CD4-positive, alpha-beta T cell treated with Interferon alpha-2 for 1 hour (primary cell): ENCODE data around the gene DDX59.
"Not testable (repeated sequence)": the region's sequence is repeated elsewhere in the genome, so short reads cannot be mapped to it uniquely, and the experiment has no call there.

ENCODE experiments used
- DNase-seq, 2 donors: peaks; one replicate each; pipeline ENCODE4 v3.0.0-alpha.2; 2020 to 2022

Gene DDX59

DNA sequence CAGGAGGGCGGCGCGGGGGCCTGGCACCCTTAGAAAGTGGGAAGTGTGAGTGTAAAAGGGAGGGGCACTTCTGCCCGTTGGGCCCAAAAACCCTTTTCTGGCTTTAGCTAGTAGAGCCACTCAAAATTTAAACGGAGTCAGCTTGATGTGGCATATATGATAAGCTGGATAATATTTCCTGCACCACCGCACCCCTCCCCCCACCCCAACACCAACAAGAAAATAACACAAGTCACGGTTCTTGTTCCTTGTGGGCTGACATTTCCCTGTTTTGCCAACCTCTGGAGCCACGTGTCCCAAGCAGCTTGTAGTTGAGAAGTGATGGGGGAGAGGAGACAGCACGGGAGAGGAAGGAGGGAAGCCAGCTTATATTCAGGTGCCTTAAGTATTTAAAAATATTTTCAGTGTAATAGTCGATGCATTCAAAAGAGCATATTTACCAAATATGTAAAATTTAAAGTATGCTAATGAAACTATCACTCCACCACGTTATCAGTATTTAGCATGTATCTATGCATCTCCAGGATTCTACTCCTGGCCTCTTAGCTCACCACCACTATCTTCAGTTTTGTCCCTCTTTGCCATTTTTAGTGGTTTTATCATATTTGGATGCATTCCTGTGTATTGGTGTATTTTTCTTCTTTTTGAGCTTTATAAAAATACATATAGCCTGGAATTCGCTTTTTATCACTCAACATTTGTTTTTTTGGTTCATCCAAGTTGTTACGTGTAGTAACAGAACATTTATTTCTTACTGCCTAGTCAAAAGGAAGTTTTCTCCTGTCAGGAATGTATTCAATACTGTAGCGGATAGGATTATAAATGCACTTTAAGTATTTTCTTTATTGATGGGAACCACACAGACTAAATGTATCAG lies 773 bp upstream of the DDX59 start:
- DNase-seq = no peak

DNA sequence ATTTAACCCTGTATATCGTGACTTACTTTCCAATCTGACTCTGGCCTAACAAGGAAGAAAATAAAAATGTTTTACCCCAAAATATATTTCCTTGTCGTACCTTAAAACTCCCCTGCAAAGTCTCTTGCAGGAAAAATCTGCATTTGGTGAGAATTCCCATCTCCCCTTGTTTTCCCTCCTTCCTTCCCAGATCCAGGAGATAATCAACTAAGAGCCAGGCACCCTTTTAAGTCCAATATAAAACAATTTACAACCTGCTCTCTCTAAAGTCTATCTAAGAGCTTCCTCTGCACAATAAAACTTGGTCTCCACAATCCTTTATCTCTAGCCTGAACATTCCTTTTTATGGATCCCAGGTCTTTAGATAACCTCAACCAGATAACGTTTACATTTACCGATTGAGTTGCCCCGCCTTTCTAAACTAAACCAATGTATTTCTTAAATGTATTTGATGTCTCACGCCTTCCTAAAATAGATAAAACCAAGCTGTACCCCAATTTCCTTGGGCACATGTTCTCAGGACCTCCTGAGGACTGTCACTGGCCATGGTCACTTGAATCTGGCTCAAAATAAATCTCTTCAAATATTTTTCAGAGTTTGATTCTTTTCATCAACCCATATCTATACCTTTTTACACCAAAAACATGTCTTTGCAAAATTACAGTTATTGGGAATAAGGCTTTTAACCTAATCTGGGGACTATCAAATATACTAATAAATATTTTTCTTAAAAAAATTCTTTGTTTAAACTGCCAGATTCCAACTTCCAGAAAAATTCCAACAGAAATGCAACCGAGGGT lies 993 bp downstream of the DDX59 start:
- DNase-seq = no peak

DNA sequence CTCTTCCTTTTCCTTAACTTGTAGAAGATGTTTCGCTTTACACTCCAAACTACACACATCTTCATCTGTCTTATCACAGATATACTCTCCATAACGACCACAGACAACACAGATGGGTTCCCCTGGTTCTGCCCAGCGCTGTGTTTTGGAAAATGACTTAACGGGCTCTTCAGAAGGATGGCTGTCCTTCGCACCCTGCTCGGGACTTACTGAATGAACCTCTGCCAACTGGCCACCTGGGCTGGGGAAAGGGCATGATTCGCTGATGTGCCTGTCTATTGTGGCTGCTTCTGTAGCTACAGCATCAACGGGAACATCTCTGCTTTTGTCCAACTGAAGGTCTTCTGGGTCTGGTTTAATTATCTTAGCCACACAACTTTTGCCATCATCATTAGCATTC lies 3.4 kb downstream of the DDX59 start:
- no peak for DNase-seq

DNA sequence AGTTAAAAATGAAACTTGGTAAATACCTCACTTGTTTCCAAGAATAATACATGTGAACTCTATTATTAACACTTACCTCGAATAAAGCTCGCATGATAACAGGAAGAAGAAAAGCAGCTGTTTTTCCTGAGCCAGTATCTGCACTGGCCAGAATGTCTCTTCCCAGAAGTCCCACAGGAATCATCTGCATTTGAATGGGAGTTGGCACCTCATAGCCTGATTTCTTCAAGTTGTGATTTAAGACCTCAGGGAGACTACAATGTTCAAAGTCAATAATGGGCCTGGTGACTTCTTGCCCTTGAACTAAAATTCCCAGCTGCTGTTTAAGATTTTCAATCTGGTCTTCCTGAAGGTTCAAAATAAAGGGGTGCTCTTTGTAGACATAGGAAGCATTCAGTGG lies 3.8 kb downstream of the DDX59 start:
- no peak for DNase-seq

DNA sequence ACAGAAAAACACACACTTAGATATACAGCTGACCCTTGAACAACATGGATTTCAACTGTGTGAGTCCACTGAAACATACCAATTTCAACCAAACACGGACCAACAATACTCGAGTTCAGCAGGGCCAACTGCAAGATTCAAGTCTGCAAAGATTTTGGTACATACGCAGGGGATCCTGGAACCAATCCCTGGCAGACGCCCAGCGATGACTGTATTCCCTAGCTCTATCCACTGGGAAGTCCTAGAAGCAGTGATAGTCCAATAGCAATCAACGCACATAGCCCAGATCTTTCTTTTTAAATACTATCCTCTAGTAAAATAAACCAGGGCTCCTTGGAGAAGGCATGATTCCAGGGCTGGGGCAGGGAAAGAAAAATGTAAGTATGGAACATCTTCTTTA lies 9.0 kb downstream of the DDX59 start:
- DNase-seq = no peak

DNA sequence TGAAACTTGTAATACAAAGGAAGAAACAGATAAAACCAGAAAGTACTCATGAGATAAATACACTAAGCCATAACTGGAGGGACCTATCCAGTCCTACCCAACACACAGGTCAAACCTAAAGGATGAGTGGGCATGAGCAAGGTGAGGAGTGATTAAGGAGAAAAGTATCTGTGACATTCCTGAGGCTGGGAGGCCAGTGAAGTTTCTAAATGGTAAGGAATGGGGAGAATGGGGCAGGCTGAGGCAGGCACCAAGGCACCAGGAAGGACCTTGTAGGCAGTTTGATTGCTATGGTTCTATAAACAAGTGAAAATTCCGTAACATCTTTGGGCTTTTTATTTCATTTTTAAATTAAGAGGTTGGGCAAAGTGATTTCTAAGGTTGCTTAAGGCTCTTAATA lies 10.4 kb downstream of the DDX59 start:
- DNase-seq = no peak

DNA sequence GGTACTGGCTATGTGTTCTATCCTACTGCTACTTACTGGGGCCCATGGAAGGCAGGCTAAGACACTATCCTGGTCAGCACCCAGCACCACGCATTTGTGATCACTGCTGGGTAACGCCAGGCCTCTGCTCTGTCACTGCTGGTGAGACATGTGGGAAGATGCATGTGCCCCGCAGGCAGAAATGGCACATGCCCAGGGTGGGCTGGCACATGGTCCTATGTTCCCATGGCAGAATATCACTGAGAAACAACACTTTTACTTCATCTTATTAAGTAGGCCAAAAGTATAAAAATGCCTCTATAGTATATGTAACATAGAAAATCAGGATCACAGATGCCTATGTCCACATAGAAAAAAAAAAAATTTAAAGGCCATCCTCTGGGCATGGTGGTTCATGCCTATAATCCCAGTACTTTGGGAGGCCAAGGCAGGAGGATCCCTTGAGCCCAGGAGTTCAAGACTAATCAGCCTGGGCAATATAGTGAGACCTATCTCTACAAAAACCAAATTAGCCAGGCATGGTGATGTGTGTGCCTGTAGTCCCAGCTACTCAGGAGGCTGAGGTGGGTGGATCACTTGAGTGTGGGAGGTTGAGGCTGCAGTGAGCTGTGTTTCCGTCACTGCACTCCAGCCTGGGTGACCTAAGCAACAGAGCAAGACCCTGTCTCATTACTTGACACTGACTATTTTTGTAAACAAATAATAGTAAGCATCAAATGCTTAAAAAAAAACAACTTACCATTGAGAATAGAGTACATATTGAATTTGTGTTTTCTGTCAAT lies 11.5 kb downstream of the DDX59 start:
- DNase-seq = no peak

DNA sequence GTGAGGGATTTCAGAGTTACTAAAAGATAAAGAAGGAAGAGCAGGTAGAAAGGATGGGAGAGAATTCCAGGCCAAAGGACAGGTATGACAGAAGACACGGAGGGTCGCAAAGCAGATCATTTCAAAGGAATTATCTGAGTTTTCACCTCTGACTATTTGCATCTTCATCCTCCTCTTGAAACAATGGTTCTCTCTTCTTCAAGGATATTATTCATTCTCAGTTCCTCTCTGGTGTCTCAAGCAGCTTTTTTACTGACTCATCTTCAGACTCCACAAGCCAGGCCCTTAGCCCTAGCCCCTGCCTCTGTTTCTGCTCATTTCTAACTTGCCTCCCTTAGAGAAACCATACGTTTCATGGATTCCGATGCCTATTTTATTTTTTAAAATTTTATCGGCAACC lies 15.0 kb downstream of the DDX59 start:
- no peak for DNase-seq

DNA sequence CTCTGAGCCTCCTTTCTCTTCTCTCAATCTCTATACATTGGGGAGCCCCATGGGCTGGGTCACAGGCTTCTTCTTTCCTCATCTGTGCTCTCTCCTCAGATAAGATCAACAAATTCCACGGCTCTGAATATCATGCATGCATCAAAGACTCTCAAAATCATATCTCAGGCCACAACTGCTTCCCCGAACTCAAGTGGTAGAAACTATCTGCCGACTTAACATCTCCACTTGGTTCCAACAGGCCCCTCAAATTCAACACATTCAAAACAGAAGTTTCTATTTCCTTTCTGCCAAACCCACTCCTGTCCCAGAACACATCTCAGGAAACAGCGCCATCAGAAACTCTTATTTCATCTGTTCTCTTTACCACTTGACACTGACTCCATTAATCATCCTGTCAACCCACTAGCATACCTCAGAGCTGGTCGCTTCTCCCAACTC lies 16.7 kb downstream of the DDX59 start:
- no peak for DNase-seq

DNA sequence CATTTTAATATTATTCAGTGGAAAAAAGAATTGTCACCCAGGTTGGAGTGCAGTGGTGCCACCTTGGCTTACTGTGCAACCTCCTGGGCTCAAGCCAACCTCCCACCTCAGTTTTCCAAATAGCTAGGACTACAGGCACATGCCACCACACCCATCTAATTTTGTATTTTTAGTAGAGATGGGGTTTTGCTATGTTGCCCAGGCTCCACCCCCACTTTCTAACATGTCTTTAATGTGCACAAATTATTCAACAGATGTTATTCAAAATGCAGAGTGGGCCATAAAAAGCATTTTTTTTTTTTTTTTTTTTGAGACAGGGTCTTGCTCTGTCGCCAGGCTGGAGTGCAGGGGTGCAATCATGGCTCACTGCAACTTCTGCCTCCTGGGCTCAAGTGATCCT lies 17.3 kb downstream of the DDX59 start:
- no peak for DNase-seq

DNA sequence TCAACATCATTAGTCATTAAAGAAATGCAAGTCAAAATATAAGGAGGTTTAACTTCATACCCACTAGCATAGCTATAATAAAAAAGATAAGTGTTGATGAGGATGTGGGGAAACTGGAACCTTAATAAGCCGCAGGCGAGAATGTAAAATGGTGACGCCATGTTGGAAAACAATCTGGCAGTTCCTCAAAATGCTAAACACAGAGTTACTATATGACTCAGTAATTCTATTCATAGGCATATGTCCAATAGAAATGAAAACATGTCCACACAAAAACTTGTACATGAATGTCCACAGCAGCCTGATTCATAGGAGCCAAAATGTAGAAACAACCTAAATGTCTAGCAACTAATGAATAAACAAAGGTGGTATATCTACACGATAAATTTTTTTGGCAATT lies 23.2 kb downstream of the DDX59 start:
- peak in 1 of 2 donors; percentile 7 for DNase-seq

DNA sequence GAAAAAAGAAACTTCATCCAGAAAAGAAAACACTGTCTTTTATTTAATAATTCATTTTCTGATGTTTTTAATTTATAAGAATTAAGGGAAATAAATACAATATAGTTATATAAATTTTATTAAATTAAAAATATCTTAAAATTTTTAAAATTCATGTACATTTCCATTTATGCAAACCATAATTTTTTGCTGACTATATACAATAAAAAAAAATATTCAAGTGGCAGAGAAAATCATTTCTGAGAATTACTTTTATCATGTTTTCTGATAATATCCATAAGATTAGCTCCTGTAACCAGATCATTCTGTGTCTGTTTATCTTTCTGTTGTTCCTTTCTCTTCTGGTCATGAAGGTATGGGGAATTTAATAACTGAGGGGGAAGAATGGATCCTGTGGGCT lies 25.7 kb downstream of the DDX59 start:
- DNase-seq = no peak

DNA sequence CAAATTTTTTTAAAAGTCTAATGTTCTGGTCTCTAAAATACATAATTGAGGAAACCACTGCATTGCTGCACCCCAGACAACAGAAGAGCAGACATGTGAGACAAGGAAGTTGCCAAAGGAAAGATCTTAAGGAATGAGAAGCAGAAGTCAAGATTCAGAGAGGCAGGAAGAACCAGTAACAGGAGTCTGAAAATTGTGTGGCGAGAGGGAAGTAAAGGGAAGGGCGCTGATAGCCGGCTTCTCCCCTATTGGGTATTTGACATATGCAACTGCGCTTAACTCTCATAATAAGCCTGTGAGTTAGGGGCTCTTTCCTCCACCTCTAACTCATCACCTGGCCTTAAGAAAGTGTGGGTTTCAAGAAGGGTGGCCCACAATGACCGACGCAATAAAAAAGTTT lies 27.2 kb downstream of the DDX59 start:
- no peak for DNase-seq

DNA sequence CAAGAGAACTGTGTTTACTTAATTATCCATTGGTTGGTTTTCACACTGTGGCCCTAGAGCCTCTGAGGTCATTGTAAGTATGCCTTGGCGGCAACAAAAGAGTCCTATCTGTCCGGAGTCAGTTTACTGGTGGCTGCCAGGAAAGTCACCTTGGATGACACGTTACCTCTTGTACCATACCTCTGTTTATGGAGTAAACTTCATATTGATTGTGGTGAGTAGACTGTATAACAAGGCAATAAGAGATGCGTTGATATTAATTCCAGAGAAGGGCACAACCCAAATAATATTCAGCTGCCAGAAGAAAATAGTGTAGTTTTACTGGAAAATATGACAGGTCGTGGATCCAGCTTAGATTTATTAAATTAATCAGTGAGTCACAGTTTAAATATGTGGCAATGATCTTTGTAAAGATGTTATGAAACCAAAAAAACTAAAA lies 28.7 kb downstream of the DDX59 start:
- DNase-seq = no peak

DNA sequence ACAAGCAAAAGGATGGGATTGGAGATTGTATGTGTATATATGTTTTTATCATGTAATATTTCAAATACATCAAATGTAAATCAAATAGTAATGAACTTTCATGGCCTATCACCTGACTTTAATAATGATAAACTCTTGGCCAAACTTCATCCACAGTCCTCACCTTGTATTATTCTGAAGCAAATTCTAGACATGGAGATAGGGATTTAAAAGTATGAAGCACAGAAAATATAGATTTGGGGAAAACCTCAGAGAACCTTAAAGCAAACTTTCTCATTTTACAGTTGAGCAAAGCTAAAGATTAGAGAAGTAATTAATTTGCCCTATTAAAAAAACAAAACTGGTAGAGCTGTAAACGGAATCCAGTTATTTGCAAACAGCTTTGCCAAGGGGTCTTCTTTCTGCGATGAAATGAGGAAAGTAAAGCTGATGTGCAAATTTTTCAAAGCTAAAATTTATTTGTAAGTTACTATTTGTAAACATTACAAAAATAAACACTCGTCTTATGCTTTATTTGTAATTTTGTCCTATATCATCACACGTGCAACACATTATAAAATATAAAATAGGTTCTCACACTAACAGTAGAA lies 29.2 kb downstream of the DDX59 start:
- no peak for DNase-seq

DNA sequence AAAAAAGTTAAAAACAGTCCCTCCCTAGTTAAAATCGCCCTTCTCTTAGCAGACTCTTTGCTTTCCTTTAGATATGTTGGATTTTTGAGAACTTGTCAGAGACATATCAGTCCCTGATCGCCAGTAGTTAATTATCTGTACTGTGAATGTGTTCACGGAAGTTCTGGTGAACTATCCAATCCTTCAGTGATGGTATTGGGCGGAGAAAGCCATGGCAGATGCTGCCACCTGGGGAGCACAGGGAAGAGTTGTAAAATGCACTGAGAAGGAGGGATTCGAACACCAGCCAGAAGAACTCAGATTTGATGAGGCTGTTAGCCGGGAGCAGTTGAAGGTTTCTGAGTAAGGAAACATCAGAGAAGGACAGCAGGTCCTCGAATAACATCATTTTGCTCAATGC lies 31.6 kb downstream of the DDX59 start:
- no peak for DNase-seq

DNA sequence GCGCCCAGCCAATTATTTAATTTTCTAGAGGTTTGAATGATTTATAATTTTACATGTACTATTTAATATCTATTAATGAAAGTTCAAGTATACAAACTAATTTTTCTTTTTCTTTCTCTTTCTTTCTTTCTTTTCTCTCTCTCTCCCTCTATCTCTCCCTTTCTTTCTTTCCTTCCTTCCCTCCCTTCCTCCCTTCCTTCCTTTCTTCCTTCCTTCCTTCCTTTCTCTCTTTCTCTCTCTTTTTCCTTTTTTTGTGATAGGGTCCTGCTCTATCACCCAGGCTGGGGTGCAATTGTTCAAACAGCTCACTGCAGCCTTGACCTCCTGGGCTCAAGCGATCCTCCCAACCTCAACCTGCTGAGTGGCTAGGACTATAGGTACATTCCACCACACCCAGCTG lies 33.0 kb downstream of the DDX59 start:
- DNase-seq = no peak

DNA sequence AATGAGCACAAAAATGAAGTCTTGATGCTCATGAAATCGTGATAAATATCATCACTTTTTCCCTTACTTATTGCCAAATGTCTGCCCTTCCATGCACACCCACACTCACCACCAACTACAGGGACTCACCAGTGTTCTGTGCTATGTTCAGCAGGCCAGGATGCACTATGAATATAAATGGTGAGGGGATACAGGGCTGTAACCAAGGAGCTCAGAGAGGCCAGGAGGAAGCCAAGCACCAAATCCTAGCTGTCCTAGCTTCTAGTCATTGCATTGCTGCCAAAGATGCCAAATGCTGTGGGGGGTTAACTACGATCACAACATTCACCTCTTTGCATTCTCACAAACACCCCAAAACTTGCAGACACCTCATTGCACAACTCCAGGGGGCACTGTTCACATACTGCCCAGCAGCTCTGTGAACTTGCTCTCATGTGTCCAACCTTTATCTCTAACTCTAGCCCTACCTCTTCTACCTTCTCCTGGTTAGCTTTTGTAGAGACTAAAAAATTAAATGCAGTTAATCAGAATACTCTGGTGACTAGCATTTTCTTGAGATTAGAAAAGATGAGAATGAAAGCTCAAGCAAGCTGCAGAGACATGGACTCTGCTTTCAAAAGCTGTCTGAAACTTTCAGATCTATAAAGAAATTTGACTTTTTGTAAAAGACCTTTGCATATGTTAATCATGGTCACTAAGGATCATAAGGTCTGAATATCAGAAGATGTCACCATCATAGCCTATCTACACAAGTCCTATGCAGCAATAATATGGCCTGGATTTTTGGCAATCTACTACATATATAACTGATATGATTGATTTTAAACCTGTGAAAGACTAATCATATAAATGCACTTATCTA lies 35.2 kb downstream of the DDX59 start:
- DNase-seq = no peak

DNA sequence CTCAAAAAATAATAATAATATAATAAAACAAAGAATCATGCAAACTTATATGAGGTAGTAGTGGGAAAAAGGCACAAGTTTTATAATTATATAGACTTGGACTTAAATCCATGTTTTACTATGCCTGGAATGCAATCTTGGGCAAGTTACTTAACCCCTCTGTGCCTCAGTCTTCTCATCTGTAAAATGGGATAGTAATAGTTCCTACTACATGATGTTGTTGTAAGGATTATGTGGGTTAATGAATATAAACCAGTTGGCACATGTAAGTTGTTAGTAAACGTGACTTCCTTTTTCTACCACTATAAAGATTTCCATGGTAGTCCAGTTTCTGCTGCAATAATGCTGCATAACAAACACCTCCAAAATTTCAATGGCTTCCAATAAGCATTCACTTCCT lies 38.3 kb downstream of the DDX59 start:
- DNase-seq = no peak

DNA sequence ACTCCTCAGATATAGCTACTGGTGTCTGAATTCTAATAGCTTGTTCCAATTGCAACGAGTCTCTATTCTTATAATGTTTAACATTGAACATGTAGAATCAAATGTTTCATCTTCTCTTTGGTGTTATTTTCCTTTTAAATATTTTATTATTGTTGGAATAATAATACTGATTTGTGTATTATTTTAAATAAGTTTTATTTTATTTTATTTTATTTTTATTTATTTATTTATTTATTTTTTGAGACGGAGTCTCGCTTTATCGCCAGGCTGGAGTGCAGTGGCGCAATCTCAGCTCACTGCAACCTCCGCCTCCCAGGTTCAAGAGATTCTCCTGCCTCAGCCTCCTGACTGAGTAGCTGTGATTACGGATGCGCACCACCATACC lies 39.2 kb downstream of the DDX59 start:
- DNase-seq = not testable (repeated sequence)

DNA sequence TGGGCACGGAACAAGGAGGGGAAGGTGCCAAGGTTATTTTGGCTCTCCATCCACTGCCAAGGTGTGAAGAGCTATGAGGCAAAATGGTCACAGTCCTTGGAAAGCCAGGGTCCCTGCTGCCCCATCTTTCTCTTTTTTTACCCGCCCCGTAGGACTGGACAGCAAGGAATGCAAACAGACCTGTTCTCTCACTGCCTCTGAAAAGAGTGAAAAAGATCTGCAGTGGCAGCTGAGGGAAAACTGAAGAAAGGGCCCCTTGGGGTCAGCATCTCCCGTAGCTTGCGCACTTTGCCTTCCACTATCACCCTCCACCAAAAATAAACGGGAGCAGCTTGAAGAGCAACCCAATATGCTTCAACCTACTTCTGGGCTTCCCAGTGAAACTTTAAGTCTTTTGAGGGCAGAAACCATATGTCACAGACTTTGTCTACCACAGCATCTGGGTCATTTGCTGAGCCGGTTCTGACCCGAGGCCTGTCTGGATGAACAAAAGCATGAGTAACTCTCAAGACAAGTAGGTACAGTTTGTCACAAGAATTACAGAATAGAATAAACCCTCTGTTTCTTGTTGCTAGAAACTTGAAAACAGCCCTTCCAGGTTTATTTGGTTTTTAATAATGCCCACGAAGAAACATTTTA lies 39.7 kb downstream of the DDX59 start:
- no peak for DNase-seq
